Progenitor cell of endocrine pancreas (in vitro differentiated cells): Measurements from ENCODE around the gene RTL5. TPM values are rescaled to one million over a fixed set of nuclear protein-coding genes. Genes with fewer than 3 reads are reported as not detected.

Experiments used
- DNase-seq: peaks from one replicate; pipeline ENCODE4 v3.0.0; 2021; ENCODE audit warnings: low spot score; ENCODE audit not compliant: unreplicated experiment
- H3K27ac Mint-ChIP-seq: 2 replicates; pipeline ENCODE4 v1.8.0; 2021; ENCODE audit warnings: mild to moderate bottlenecking, moderate library complexity, mixed read lengths
- H3K27me3 Mint-ChIP-seq: 2 replicates; pipeline ENCODE4 v1.8.0; 2021; ENCODE audit warnings: mixed read lengths
- H3K36me3 Mint-ChIP-seq: 2 replicates; pipeline ENCODE4 v1.8.0; 2022; ENCODE audit warnings: mixed read lengths; ENCODE audit not compliant: insufficient read depth
- H3K4me1 Mint-ChIP-seq: 2 replicates; pipeline ENCODE4 v1.8.0; 2021; ENCODE audit warnings: low read depth, mixed read lengths
- H3K4me3 Mint-ChIP-seq: 2 replicates; pipeline ENCODE4 v1.8.0; 2021; ENCODE audit warnings: low read depth, mild to moderate bottlenecking, moderate library complexity, mixed read lengths
- H3K9me3 Mint-ChIP-seq: 2 replicates; pipeline ENCODE4 v1.8.0; 2021; ENCODE audit warnings: low read depth, mixed read lengths
- CTCF ChIP-seq: fragments of 200-600 bp; sonication (generic); IDR thresholded peaks from one replicate; pipeline ENCODE4 v1.5.0; 2021; ENCODE audit warnings: antibody characterized with exemption, mild to moderate bottlenecking; ENCODE audit not compliant: unreplicated experiment
- total RNA-seq: library from RNA; stranded (reverse); gene quantifications from 2 replicates; pipeline ENCODE4 v1.2.1, GENCODE V29; 2021

The RTL5 gene
- total RNA-seq, 1 donor from 2014 or later: 19.4 TPM

GRCh38 chrX:72078411-72078810 lies 53.3 kb downstream of the RTL5 start:
- Mint-ChIP-seq H3K4me1 (peaks cover 18% of the 10 kb centered on the region), H3K36me3 (no peaks in the 10 kb centered on the region), H3K27ac (no peak overlapping the region), H3K9me3 (peaks cover 16% of the 10 kb centered on the region), H3K4me3 (no peak overlapping the region), H3K27me3 (no peaks in the 10 kb centered on the region)
- TF ChIP-seq CTCF: no peak
- no peak for DNase-seq

Other genes starting within 250 kb of the RTL5 start
- gene NHSL2, start 221.1 kb downstream of the RTL5 start, total RNA-seq: 3.4 and 4.8 TPM in 2 replicates
- gene PIN4, start 49.8 kb upstream of the RTL5 start, total RNA-seq: 19.0 and 22.5 TPM in 2 replicates
- 4.8 and 5.6 TPM in 2 replicates for gene ERCC6L, start 107.1 kb upstream of the RTL5 start, total RNA-seq
- 1,645 and 1,663 TPM in 2 replicates for gene RPS4X, start 145.3 kb upstream of the RTL5 start, total RNA-seq
- gene CITED1, start 174.0 kb upstream of the RTL5 start, total RNA-seq: 1.1 and 2.0 TPM in 2 replicates